LNCaP clone FGC (cell line): ENCODE data around the gene ARHGAP10.
A peak's percentile ranks its signal among the peaks of the same experiment; 100 is the strongest.

Source experiments
- DNase-seq: peaks from one replicate; pipeline ENCODE4 v3.0.0-alpha.2; 2011; ENCODE audit warnings: low read depth
- H3K4me3 ChIP-seq: 2 replicates; pipeline ENCODE4 v1.5.1; 2011; ENCODE audit warnings: mild to moderate bottlenecking, low read depth, low read length, control low read depth
- TF ChIP-seq, protein P1 (sequence below): IDR thresholded peaks from 2 replicates; pipeline ENCODE4 v1.5.1; 2012; ENCODE audit warnings: mild to moderate bottlenecking; ENCODE audit not compliant: control insufficient read depth, insufficient read depth; ENCODE audit errors: extremely low read depth

ARHGAP10 gene

DNA sequence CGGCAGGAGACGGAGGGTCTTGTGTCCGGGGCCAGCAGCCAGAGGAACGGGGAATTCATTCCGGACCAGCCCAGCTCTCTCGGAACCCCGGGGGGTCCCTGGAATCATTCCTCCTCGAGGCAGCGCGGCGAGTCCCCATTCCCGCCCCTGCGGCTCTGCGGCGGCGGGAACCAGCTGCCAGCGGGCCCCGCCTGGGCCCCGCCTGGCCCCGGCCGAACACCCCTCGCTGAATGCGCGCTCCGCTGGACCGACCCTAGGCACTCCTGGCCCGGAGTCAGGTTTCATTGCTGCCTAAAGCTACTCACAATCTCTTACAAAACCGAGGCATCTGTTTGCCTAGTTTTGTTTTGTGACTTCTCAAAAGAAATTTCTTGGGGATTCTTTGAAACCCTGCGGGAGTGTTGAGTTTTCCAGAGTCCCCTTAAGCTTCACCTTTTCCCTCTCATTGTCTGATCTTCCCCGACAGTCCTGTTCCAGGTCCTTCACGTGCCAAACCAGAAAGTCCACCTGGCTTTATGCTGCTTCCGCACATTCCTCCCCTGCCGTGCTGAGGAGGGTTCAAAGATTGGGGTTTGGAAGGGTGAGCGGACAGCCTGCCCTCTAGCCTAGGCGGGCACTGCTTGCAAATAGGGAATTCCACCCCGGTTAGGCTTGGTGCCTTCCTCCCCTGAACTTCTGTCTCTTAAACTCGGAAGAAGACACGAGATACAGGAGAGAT, 789 bp downstream of the ARHGAP10 start:
- TF ChIP-seq, protein P1, sequence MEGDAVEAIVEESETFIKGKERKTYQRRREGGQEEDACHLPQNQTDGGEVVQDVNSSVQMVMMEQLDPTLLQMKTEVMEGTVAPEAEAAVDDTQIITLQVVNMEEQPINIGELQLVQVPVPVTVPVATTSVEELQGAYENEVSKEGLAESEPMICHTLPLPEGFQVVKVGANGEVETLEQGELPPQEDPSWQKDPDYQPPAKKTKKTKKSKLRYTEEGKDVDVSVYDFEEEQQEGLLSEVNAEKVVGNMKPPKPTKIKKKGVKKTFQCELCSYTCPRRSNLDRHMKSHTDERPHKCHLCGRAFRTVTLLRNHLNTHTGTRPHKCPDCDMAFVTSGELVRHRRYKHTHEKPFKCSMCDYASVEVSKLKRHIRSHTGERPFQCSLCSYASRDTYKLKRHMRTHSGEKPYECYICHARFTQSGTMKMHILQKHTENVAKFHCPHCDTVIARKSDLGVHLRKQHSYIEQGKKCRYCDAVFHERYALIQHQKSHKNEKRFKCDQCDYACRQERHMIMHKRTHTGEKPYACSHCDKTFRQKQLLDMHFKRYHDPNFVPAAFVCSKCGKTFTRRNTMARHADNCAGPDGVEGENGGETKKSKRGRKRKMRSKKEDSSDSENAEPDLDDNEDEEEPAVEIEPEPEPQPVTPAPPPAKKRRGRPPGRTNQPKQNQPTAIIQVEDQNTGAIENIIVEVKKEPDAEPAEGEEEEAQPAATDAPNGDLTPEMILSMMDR: no peak
- H3K4me3 ChIP-seq: peak overlapping the region; percentile 80
- no peak for DNase-seq

GRCh38 chr4:147733716-147734344, 1.9 kb downstream of the ARHGAP10 start:
- TF ChIP-seq, protein P1: no peak

DNA sequence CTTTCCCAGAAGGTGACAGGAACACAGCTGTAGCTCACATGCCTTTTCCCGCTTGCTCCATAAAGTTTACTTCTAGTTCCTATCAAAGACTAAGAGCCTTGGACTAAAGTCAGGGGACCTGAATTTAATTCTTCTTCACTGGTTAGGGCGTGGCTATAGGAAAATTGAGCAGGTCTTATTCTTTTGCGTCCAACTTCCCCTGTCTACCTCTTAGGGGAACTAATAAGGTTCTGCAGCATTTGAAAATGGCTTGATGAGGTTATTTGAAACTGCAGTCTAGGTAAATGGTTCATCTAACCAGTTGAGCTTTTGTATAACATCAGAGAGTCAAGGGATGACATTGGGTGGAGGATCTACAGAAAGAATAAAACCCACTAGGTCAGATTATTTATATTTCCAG, 2.6 kb downstream of the ARHGAP10 start:
- H3K4me3 ChIP-seq: no peak overlapping the region
- no peak for DNase-seq
- TF ChIP-seq, protein P1: no peak

More at GRCh38 chr4:147733716-147734344, 1.9 kb downstream of the ARHGAP10 start:
- peak overlapping the region; percentile 80 for H3K4me3 ChIP-seq
- DNase-seq: no peak

GRCh38 chr4:147735413-147736301, 3.8 kb downstream of the ARHGAP10 start:
- no peak for DNase-seq
- no peak overlapping the region for H3K4me3 ChIP-seq
- TF ChIP-seq, protein P1: no peak

DNA sequence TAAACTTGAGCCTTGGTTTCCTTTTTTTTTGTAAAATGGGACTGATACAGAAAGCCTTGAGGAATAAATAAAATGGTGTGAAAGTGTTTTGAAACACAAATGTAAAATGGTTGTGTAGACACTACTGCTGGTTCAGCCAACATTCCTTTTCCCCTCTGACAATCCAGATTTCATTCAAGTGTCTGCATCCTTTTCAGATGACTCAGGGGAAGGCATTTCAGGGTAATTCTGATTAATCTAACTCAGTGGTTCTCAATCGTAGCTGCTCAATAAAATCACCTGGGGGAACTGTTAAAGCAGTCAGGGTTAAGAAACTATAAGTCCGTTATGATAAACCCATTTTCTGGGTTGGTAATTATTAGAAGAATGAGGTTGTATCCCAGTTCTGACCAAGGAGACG, 4.6 kb downstream of the ARHGAP10 start:
- no peak overlapping the region for H3K4me3 ChIP-seq
- TF ChIP-seq, protein P1: no peak
- DNase-seq: no peak

- TF ChIP-seq, protein P1: no peak
- no peak overlapping the region for H3K4me3 ChIP-seq
- no peak for DNase-seq
Observed at GRCh38 chr4:147737623-147738022, 5.7 kb downstream of the ARHGAP10 start.
